Mesenchymal stem cell (in vitro differentiated cells and primary cell): Measurements from ENCODE around the gene LSM14A.

ENCODE experiments used
- DNase-seq: peaks from one replicate; pipeline ENCODE4 v3.0.0-alpha.2; 2013
- H2AFZ ChIP-seq: one replicate; pipeline ENCODE4 v1.6.1; 2013; ENCODE audit warnings: low read depth, mild to moderate bottlenecking, control low read depth, inconsistent platforms, low read length, moderate library complexity
- H2AK5ac ChIP-seq: 2 replicates; pipeline ENCODE4 v1.6.1; 2013; ENCODE audit warnings: low read length, moderate library complexity, mild to moderate bottlenecking, inconsistent platforms; ENCODE audit not compliant: severe bottlenecking
- H2BK120ac ChIP-seq: one replicate; pipeline ENCODE4 v1.6.1; 2013; ENCODE audit warnings: low read depth, mild to moderate bottlenecking, inconsistent platforms, low read length, moderate library complexity
- H2BK12ac ChIP-seq, 2 experiments: one replicate each; pipeline ENCODE4 v1.6.1; 2013; ENCODE audit warnings: inconsistent platforms in 2 of 2, low read length in 2 of 2, mild to moderate bottlenecking in 2 of 2, moderate library complexity in 2 of 2, control low read depth in 1 of 2
- H2BK15ac ChIP-seq: one replicate; pipeline ENCODE4 v1.6.1; 2013; ENCODE audit warnings: mild to moderate bottlenecking, low read depth, inconsistent platforms; ENCODE audit not compliant: poor library complexity, severe bottlenecking
- H2BK5ac ChIP-seq: 2 replicates; pipeline ENCODE4 v1.6.1; 2013; ENCODE audit warnings: low read depth, mild to moderate bottlenecking, low read length, control low read depth, inconsistent platforms; ENCODE audit not compliant: poor library complexity, severe bottlenecking
- H3K14ac ChIP-seq, 2 experiments: one replicate each; pipeline ENCODE4 v1.6.1; 2013; ENCODE audit warnings: inconsistent platforms in 2 of 2, low read length in 2 of 2, control low read depth in 1 of 2, mild to moderate bottlenecking in 1 of 2, moderate library complexity in 1 of 2
- H3K18ac ChIP-seq, 2 experiments: one replicate each; pipeline ENCODE4 v1.6.1; 2013; ENCODE audit warnings: inconsistent platforms in 2 of 2, low read length in 2 of 2, control low read depth in 1 of 2, low read depth in 1 of 2, mild to moderate bottlenecking in 1 of 2
- H3K23ac ChIP-seq, 2 experiments: one replicate each; pipeline ENCODE4 v1.6.1; 2013; ENCODE audit warnings: inconsistent platforms in 2 of 2, low read length in 2 of 2, mild to moderate bottlenecking in 2 of 2, moderate library complexity in 2 of 2, control low read depth in 1 of 2
- H3K27ac ChIP-seq: 2 replicates; pipeline ENCODE4 v1.5.1; 2013; ENCODE audit warnings: mild to moderate bottlenecking, moderate library complexity, low read length, control low read depth, inconsistent platforms; ENCODE audit not compliant: poor library complexity, severe bottlenecking
- H3K27me3 ChIP-seq, 2 experiments: 2 replicates each; pipeline versions ENCODE4 v1.6.1 to v1.7.0; 2013; ENCODE audit warnings: low read length in 2 of 2, mild to moderate bottlenecking in 2 of 2, moderate library complexity in 2 of 2, control low read depth in 1 of 2, inconsistent platforms in 1 of 2; ENCODE audit not compliant: control insufficient read depth in 1 of 2, insufficient read depth in 1 of 2
- H3K36me3 ChIP-seq, 2 experiments: 2 replicates each; pipeline versions ENCODE4 v1.6.1 to v1.7.0; 2013; ENCODE audit warnings: low read length in 2 of 2, control low read depth in 1 of 2, inconsistent platforms in 1 of 2, low read depth in 1 of 2, mild to moderate bottlenecking in 1 of 2; ENCODE audit not compliant: insufficient read depth in 2 of 2, control insufficient read depth in 1 of 2
- H3K4ac ChIP-seq, 2 experiments: one replicate each; pipeline ENCODE4 v1.6.1; 2013; ENCODE audit warnings: inconsistent platforms in 2 of 2, low read length in 2 of 2, mild to moderate bottlenecking in 2 of 2, moderate library complexity in 2 of 2, control low read depth in 1 of 2, low read depth in 1 of 2
- H3K4me1 ChIP-seq: 2 replicates; pipeline ENCODE4 v1.6.1; 2013; ENCODE audit warnings: low read depth, low read length, control low read depth; ENCODE audit not compliant: control insufficient read depth, insufficient read depth
- H3K4me2 ChIP-seq: 2 replicates; pipeline ENCODE4 v1.6.1; 2013; ENCODE audit warnings: low read length, mild to moderate bottlenecking, inconsistent platforms; ENCODE audit not compliant: poor library complexity, severe bottlenecking
- H3K4me3 ChIP-seq, 2 experiments: 2 replicates each; pipeline versions ENCODE4 v1.5.1 to v1.7.0; 2013; ENCODE audit warnings: low read length in 2 of 2, mild to moderate bottlenecking in 2 of 2, control low read depth in 1 of 2, low read depth in 1 of 2; ENCODE audit not compliant: insufficient read depth in 1 of 2
- H3K79me1 ChIP-seq: replicated peaks from 2 replicates; pipeline ENCODE4 v1.6.1; 2013; ENCODE audit warnings: mild to moderate bottlenecking, control low read depth, low read length, inconsistent platforms; ENCODE audit not compliant: poor library complexity, severe bottlenecking
- H3K9ac ChIP-seq: 2 replicates; pipeline ENCODE4 v1.7.0; 2013; ENCODE audit warnings: mild to moderate bottlenecking, low read length, moderate library complexity
- H3K9me3 ChIP-seq: 2 replicates; pipeline ENCODE4 v1.7.0; 2013; ENCODE audit warnings: mild to moderate bottlenecking, low read length; ENCODE audit not compliant: control insufficient read depth
- H4K8ac ChIP-seq: one replicate; pipeline ENCODE4 v1.6.1; 2013; ENCODE audit warnings: inconsistent platforms, mild to moderate bottlenecking, low read length, moderate library complexity
- H4K91ac ChIP-seq: one replicate; pipeline ENCODE4 v1.6.1; 2013; ENCODE audit warnings: mild to moderate bottlenecking, low read length, inconsistent platforms
- WGBS: methylation state at CpG from one replicate; pipeline ENCODE4 v1.1.7; 2013; ENCODE audit warnings: mixed read lengths; 5-methylcytosine and 5-hydroxymethylcytosine counted together

The LSM14A gene

DNA sequence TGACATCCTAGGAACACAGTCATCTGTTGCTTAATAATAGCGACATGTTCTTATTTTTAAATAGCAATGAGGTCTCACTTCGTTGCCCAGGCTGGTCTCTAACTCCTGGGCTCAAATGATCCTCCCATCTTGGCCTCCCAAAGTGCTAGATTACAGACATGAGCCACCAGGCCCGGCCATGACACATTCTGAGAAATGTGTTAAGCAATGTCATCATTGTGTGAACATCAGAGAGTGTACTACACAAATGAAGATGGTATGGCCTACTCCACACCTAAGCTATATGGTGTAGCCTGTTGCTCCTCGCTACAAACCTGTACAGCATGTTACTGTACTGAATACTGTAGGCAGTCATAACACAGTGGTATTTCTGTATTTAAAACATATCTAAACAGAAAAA is 57.4 kb downstream of the LSM14A start:
- Histone ChIP-seq H3K79me1 (peaks cover 7% of the 10 kb centered on the region), H3K14ac (no peak overlapping the region), H2BK12ac (no peak overlapping the region), H2AFZ (no peak overlapping the region), H3K4me3 (no peak overlapping the region), H2BK5ac (no peak overlapping the region), H3K27me3 (no peaks in the 10 kb centered on the region), H3K23ac (no peak overlapping the region), H4K91ac (no peak overlapping the region), H3K36me3 (peaks cover 15 to 64% of the 10 kb centered on the region in 2 experiments), H2BK120ac (no peak overlapping the region), H2BK15ac (no peak overlapping the region), H2AK5ac (no peak overlapping the region), H3K9me3 (no peaks in the 10 kb centered on the region), H3K4ac (no peak overlapping the region), H3K4me1 (peaks cover 11% of the 10 kb centered on the region), H3K27ac (no peak overlapping the region), H3K9ac (no peak overlapping the region), H3K18ac (no peak overlapping the region), H4K8ac (no peak overlapping the region), H3K4me2 (no peak overlapping the region)
- no peak for DNase-seq
- WGBS = 100% methylated on average over 3 of the region's 4 CpGs

DNA sequence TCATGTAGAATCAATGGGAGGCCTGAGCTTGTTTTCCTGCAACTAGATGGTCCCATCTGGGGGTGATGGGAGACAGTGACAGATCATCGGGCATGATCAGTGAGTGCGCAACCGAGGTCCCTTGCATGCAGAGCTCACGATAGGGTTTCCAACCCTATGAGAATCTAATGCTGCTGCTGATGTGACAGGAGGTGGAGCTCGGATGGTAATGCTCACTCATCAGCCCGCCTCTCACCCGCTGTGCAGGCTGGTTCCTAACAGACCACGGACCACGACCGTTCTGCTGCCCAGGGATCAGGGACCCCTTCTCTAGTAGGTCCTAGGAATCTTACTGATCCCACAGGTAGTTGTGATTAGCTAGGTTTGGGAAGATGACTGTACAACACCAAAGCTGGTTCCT is 58.5 kb downstream of the LSM14A start:
- H3K23ac ChIP-seq = no peak overlapping the region
- H2BK15ac ChIP-seq = no peak overlapping the region
- WGBS = 92% methylated on average over 10 of the region's 10 CpGs

DNA sequence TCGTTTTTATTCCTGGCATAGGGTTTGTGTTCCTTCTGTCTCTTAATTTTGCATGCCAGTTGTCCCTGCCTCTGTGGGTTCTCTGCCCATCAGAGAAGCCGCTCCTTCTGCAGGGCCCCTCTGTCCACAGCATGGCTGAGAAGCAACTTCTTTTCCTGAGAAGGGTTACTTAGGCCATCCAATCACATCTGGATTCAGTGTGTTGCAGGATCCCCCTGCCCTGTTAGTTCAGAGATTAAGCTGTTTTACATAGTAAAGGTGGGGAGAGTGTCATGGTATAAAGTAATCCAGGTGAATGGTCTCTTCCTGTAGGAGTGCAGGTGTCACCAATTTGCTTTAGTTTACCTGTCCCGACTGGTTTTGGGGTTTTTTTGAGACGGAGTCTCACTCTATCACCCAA is 59.1 kb downstream of the LSM14A start:
- Histone ChIP-seq H4K8ac (peak overlapping the region; percentile 30), H3K27ac (peak overlapping the region; percentile 33), H3K4me1 (peaks cover 12% of the 10 kb centered on the region), H3K27me3 (no peaks in the 10 kb centered on the region), H2BK5ac (no peak overlapping the region), H3K4me3 (no peak overlapping the region), H3K4ac (no peak overlapping the region), H3K9me3 (no peaks in the 10 kb centered on the region), H3K14ac (no peak overlapping the region), H3K9ac (peak overlapping the region; percentile 3), H2BK120ac (no peak overlapping the region), H2AK5ac (peak overlapping the region; percentile 35), H2BK12ac (no peak overlapping the region), H3K79me1 (peaks cover 14% of the 10 kb centered on the region), H3K4me2 (no peak overlapping the region), H2AFZ (no peak overlapping the region), H3K23ac (no peak overlapping the region), H4K91ac (no peak overlapping the region), H2BK15ac (no peak overlapping the region), H3K18ac (no peak overlapping the region), H3K36me3 (peaks cover 17 to 56% of the 10 kb centered on the region in 2 experiments)
- 92% methylated on average over 4 of the region's 4 CpGs for WGBS
- no peak for DNase-seq

More for the DNA sequence above, 58.5 kb downstream of the LSM14A start:
- Histone ChIP-seq H3K27ac (no peak overlapping the region), H2AK5ac (no peak overlapping the region), H2BK12ac (no peak overlapping the region), H3K18ac (no peak overlapping the region), H2AFZ (no peak overlapping the region), H3K4ac (no peak overlapping the region), H3K4me1 (peaks cover 10% of the 10 kb centered on the region), H4K91ac (no peak overlapping the region), H3K4me2 (no peak overlapping the region), H3K9me3 (no peaks in the 10 kb centered on the region), H4K8ac (no peak overlapping the region), H3K79me1 (peaks cover 8% of the 10 kb centered on the region), H3K27me3 (no peaks in the 10 kb centered on the region), H3K4me3 (no peak overlapping the region), H2BK5ac (no peak overlapping the region), H3K14ac (peak overlapping the region in 1 of 2 experiments; percentile 4), H3K9ac (no peak overlapping the region), H2BK120ac (no peak overlapping the region), H3K36me3 (peaks cover 14 to 60% of the 10 kb centered on the region in 2 experiments)
- no peak for DNase-seq

DNA sequence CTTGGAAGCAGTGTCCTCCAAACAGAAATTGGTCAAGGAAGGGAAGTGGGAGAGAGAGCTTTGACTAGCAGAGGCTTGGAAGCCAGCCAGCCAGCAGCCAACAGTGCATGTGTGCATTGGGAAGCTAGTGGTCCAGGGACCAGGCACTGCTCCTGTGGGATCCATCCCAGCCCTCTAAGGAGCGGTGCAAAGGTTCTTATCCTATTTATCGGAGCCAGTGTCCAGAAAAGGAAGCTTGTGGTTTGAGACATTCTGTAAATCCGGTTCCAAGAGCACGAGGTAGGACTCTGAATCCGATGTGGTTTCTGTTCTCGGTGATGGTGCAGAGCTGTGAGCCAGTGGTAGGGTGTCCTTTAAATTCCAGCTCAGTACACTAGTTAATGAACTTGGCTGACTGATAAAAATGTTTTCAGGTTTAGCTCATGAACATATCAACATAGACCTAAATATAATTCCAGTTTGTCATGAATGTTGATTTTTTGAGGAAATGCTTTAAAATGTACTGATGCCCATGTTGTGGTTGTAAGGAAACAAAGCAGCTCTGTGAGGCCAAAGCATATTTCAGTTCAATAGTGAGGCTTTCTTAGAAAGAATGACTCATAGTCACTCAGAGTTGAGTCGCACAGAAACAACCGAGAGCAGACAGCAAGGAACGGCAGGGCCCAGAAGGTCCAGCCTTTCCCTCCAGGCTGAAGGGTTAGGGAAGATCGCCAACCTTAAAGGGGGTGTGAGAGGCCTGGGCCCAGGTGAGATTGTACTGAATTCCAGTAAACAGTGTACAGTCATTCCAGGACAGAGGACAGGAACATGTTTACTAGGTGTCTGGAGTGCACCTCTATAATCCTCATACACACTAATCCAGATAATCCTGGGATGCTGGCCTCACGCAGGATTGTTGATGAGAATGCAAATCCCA is 60.5 kb downstream of the LSM14A start:
- Histone ChIP-seq H3K4me3 (peak overlapping the region in 1 of 2 experiments; percentile 54), H3K23ac (no peak overlapping the region), H3K18ac (peak overlapping the region; percentile 28 to 48), H3K4me1 (peaks cover 16% of the 10 kb centered on the region), H2BK120ac (no peak overlapping the region), H2AK5ac (peak overlapping the region; percentile 57), H3K36me3 (peaks cover 20 to 43% of the 10 kb centered on the region in 2 experiments), H2AFZ (no peak overlapping the region), H3K27ac (peak overlapping the region; percentile 94), H3K27me3 (no peaks in the 10 kb centered on the region), H4K91ac (no peak overlapping the region), H3K9me3 (no peaks in the 10 kb centered on the region), H2BK5ac (peak overlapping the region; percentile 77), H3K4me2 (peak overlapping the region; percentile 60), H3K14ac (no peak overlapping the region), H2BK15ac (no peak overlapping the region), H3K79me1 (peaks cover 18% of the 10 kb centered on the region), H2BK12ac (peak overlapping the region; percentile 15 to 35), H3K9ac (peak overlapping the region; percentile 73), H4K8ac (peak overlapping the region; percentile 51), H3K4ac (no peak overlapping the region)
- 12% methylated on average over 11 of the region's 11 CpGs for WGBS
- peak; percentile 95 for DNase-seq
